ENCODE data around the gene STAG3. TPM values are rescaled to one million over a fixed set of nuclear protein-coding genes. Genes with fewer than 3 reads are reported as not detected.
A peak's percentile ranks its signal among the peaks of the same experiment; 100 is the strongest.
"Not testable (repeated sequence)": the region's sequence is repeated elsewhere in the genome, so short reads cannot be mapped to it uniquely, and the experiment has no call there.

Gene STAG3, protein sequence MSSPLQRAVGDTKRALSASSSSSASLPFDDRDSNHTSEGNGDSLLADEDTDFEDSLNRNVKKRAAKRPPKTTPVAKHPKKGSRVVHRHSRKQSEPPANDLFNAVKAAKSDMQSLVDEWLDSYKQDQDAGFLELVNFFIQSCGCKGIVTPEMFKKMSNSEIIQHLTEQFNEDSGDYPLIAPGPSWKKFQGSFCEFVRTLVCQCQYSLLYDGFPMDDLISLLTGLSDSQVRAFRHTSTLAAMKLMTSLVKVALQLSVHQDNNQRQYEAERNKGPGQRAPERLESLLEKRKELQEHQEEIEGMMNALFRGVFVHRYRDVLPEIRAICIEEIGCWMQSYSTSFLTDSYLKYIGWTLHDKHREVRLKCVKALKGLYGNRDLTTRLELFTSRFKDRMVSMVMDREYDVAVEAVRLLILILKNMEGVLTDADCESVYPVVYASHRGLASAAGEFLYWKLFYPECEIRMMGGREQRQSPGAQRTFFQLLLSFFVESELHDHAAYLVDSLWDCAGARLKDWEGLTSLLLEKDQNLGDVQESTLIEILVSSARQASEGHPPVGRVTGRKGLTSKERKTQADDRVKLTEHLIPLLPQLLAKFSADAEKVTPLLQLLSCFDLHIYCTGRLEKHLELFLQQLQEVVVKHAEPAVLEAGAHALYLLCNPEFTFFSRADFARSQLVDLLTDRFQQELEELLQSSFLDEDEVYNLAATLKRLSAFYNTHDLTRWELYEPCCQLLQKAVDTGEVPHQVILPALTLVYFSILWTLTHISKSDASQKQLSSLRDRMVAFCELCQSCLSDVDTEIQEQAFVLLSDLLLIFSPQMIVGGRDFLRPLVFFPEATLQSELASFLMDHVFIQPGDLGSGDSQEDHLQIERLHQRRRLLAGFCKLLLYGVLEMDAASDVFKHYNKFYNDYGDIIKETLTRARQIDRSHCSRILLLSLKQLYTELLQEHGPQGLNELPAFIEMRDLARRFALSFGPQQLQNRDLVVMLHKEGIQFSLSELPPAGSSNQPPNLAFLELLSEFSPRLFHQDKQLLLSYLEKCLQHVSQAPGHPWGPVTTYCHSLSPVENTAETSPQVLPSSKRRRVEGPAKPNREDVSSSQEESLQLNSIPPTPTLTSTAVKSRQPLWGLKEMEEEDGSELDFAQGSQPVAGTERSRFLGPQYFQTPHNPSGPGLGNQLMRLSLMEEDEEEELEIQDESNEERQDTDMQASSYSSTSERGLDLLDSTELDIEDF
- total RNA-seq: 3.6 TPM

DNA sequence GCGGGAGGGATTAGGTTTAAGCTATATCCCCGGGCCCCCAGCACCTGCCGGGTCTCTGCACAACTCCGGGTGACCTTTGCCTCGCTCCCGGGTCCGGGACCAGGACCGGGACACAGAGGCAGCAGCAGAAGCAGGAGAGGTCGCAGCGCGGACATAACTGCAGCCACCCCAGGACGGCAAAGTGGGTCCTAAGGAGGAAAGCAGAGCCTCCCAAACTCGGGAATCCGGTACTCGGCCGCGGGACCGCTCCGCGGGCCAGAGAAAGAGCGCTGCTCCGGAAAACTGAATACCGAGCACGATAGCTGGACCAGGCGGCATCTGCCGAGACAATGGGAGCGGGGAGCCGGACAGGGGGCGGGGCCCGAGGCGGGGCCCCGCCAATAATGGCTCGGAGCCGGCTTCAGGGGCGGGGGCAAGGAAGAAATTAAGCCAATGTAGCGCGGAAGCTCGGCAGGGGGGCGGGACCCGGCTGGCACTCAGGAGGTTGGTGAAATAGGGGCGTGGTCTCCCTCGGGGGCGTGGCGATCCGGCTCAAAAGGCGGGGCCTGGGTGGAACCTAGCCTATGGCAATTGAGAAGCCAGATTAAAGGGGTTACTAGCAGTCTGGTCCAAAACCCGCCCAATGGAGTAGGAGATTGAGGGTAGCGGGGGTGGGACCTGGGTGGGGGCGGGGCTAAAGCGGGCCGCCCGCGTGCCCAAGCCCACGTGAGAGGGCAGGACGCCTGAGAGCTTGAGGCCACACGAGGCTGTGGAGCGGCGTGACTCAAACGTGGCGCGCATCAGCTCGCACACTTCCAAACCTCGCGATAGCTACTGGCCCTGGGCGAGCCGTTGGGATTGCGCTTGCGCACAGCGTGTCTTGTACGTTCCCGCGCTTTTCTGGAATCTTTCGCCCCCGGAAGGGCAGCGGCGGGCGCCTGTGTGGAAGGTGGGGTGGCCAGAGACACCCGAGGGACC, at the start of gene STAG3, which contains the start of gene GPC2:
Gene STAG3 (plus strand): TSS at position 874 of the 957 bp plus-strand sequence. CDS start 2,639 bp downstream, outside the sequence.
Gene GPC2 (minus strand): TSS at position 337 of the 957 bp plus-strand sequence. CDS start 182 bp downstream, at position 155.
- peak; percentile 97 for DNase-seq (ENCODE audit: low spot score)

DNA sequence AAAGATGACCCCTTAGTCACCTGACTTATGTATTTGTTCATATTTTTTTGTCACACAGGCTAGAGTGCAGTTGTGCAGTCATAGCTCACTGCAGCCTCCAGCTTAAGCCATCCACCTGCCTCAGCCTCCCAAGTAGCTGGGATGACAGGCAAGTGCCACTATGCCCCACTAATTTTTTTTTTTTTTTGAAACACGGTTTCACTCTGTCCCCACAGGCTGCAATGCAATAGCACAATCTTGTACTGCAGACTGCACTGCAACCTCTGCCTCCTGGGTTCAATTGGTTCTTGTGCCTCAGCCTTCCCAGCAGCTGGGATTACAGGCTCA, 49.1 kb upstream of the STAG3 start:
- DNase-seq (ENCODE audit: low spot score): no peak

DNA sequence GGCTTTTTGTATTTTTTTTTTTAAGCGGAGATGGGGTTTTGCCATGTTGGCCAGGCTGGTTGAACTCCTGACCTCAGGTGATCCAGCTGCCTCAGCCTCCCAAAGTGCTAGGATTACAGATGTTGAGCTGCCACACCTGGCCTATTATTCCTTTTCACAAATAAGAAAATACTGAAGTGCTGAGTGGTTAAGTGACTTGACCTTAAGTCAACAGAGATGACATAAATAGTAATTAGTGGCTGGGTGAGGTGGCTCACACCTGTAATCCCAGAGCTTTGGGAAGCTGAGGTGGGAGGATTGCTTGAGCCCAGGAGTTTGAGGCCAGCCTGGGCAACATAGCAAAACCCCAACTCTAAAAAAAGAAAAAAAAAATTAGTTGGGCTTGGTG, 47.5 kb upstream of the STAG3 start:
- DNase-seq (ENCODE audit: low spot score): not testable (repeated sequence)

DNA sequence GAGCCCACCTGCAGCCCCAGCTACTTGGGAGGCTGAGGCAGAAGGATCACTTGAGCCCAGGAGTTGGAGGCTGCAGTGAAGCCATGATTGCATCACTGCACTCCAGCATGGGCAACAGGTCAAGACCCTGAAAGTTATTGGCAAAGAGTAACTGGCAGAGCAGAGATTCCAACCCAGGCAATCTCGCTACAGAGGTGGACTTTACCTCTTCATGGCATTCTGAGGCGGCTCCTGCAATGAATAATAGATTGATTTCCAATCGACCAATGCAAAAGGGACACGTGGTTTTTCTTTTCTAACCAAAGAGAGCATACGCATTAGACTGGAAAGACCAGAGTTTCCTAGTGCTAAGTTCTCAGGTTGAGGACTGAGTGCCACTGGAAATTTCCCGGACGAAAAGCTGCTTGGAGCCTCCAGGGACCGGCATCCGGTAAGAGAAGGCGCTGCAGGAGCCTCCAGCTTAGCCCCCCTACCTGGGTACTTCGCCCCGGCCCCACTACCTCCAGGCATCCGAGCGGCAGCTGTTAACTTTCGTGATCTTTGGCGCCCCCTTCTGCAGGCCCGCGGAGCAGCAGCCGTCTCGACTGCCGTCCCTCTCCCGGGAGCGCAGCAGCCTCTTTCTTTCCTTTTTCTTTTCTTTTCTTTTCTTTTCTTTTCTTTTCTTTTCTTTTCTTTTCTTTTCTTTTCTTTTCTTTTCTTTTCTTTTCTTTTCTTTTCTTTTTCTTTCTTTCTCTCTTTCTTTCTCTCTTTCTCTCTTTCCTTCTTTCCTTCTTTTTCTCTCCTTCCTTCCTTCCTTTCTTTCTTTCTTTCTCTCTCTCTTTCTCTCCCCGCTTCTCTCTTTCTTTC, 46.9 kb upstream of the STAG3 start:
- DNase-seq (ENCODE audit: low spot score): peak; percentile 90

DNA sequence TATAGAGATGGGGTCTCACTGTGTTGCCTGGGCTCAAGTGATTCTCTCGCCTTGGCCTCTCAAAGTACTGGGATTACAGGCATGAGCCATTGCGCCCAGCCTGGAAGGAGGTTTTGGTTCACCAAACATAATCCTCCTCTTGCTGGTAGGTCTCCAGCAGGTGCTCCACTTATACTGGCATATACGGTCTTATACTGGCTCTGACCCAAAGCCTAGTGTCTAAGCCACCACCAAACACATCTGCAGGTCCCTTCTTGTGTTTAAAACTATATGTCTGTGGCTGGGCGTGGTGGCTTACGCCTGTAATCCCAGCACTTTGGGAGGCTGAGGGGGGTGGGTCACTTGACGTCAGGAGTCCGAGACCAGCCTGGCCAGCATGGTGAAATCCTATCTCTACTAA, 45.6 kb upstream of the STAG3 start:
- no peak for DNase-seq (ENCODE audit: low spot score)

DNA sequence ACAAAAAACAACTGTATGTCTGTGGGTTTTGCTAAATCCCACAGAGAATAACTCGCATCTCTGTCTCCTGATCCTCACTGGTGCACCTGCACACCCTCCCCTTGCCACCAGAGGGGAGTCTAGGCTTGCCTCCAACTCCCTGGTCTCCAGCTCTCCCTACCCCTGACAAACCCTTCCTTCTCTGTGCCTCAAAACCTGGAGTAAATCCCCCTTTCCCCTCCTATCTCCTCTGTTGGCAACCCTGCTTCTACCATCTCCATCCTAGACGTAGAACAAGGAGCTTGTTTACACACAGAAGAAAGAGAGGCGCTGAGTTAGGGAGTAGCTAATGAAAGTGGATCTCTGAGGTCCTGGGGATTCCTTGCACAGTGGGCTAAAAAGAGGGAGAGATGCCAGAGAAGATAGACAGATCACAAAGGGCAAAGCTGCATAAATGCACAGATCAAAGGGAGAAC, 45.0 kb upstream of the STAG3 start:
- peak; percentile 68 for DNase-seq (ENCODE audit: low spot score)

DNA sequence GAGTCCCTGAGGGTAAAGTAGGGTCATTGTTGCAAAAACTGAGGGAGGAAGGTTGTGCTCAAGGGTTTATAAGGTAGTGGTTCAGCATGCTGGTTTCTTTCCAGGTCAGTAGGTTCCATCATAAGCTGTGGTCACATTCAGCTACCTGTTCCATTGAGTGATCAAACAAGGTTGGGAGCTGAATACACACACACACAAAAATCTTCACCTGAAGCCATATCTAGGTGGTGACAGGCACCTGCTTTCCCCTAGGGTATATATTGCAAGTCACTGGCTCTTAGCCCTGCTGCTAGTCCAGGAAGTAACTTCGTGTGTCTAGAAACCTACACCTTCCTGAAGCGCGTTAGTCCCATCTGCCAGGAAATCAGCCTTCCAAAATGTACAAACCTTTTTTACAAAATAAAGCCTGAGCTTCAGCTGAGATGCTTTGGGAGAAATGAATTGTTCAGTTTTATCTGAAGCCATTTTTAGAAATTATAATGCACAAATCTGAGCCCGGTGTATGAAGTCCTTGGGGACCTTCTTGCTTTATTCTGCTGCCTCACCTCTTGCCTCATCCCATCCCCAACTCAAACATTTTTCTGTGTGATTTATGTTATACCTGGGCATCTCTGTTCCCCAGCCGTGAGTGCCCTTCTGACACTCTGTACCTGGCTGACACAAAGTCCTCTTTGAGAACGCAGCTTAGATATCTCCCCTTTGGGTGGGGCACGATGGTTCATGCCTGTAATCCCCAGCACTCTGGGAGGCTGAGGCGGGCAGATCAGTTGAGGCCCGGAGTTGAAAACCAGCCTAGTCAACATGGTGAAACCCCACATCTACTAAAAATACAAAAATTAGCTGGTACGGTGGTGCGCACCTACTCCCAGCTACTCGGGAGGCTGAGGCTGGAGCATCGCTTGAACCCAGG, 39.6 kb upstream of the STAG3 start:
- DNase-seq (ENCODE audit: low spot score): no peak

DNA sequence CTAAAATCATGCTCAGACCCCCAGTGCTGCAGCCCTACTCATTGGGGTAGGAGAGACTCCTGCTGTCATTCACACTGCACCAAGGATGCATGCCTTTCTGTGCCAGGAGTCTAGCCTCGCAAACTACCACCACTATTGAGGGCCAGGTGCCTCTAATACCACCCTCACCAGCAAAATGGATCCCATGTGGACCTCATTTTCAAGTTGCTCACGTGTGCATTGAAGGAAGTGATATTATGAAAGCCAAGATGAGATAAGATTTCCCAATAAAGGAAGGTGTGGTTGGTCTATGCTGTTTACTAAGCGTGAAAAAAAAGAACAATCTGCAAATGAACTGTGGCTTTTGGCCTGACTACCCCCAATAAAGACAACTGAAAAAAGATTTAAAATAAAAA, 36.2 kb upstream of the STAG3 start:
- no peak for DNase-seq (ENCODE audit: low spot score)

DNA sequence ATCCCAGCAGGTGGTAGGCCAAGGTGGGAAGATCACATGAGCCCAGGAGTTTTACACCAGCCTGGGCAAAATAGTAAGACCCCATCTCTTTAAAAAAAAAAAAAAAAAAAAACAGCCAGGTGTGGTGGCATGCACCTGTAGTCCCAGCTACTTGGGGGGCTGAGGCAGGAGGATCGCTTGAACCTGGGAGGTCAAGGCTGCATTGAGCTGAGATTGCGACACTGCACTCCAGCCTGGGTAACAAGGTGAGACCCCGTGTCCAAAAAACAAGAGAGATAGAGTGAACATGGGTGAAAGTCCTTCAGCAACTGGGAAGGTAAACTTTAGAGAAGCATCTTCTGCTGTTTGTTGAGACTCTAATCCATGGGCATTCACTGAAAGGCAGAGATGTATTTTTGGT, 35.3 kb upstream of the STAG3 start:
- DNase-seq (ENCODE audit: low spot score): no peak

DNA sequence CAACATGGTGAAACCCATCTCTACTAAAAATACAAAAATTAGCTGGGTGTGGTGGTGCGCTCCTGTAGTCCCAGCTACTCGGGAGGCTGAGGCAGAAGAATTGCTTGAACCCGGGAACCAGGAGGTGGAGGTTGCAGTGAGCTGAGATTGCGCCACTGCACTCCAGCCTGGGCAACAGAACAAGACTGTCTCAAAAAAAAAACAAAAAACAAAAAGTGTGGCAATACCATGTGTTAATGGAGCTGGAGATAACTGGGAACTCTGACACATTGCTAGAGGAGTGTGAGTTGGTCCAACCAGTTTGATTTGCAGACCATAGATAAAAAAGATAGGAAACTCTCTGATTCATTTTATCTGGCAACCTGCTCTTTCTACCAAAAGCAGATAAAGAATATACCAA, 31.4 kb upstream of the STAG3 start:
- not testable (repeated sequence) for DNase-seq (ENCODE audit: low spot score)

DNA sequence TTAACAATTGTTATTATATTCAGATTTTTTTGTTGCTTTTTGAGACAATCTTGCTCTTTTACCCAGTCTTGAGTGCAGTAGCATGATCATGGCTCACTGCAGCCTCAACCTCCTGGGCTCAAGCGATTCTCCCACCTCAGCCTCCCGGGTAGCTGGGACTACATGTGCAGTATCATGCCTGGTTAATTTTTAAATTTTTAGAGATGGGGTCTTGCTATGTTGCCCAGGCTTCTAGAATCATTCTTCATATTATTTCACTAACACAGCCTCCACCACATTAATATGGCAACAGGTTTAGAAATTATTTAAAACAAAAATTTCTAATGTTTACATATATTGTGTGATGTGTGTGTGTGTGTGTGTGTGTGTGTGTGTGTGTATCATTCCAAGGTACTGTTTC, 30.4 kb upstream of the STAG3 start:
- DNase-seq (ENCODE audit: low spot score): no peak

DNA sequence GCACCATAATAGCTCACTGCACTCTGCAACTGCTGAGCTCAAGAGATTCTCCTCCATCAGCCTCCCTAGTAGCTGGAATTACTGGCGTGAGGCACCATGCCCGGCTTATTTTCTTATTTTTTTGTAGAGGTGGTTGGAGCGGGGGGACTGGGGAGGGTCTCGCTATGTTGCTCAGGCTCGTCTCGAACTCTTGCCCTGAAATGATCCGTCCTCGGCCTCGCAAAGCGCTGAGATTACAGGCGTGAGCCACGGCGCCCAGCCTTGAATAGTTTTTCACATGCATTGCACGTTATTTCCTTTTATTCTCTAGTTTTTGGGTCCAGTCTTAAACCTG, 29.5 kb upstream of the STAG3 start:
- DNase-seq (ENCODE audit: low spot score): no peak

DNA sequence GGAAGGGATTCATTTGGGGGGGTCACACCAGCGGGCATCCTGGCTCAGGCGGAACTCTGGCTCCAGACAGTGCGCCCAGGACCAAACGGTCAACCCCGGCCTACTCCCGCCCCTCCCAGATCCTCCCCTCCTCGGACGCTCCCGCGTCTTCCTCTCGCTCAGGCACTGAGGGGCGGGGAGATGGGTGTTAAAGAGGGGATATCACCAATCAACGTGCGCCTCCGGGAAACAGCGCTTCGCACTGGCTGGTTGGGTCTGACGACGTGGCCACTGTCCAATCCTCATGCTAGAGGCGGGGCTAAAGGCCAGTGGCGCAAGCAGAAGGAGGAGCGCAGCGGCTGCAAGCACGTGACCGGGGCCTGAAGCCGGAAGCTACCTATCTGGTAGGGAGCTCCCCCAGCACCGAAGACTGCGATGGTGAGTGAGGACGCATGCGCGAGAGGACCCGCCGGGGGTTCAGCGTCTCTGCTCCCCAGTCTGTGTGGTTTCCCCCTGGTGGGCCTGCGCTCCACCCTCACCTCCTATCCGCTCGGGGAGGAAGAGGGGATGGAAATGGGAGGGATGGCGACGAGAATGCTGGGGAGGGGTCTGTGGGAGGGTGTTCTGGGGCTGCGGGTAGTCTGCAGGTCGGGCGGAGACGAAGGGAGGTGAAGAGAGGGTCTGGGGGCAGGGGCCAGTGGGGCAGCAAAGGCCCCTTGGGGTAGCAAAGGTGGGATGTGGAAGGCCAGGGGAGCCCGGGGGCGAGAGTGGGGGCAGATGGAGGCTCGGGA, 29.0 kb upstream of the STAG3 start, which contains the start of gene LAMTOR4:
Gene LAMTOR4 (plus strand): TSS at position 360 of the 770 bp plus-strand sequence. CDS start 55 bp downstream, at position 415.
- peak; percentile 99 for DNase-seq (ENCODE audit: low spot score)

DNA sequence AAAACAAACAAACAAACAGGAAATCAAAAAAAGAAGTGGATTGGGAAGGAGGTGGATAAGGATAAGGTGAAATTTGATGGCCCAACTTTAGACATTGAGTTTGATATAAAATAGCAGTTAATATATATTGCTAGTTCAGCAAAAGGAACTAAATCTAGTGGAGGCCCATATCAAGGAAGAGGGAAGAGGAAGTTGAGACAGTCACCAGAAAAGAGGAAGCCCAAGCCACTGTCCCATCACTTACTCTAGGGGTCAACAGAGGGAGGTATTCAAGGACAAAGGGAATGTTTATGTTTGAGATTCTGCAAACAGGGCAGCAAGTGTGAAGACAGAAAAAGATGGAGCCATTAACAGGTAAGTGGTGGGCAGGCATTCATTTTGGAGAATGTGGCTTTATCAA, 25.3 kb upstream of the STAG3 start:
- DNase-seq (ENCODE audit: low spot score): no peak

DNA sequence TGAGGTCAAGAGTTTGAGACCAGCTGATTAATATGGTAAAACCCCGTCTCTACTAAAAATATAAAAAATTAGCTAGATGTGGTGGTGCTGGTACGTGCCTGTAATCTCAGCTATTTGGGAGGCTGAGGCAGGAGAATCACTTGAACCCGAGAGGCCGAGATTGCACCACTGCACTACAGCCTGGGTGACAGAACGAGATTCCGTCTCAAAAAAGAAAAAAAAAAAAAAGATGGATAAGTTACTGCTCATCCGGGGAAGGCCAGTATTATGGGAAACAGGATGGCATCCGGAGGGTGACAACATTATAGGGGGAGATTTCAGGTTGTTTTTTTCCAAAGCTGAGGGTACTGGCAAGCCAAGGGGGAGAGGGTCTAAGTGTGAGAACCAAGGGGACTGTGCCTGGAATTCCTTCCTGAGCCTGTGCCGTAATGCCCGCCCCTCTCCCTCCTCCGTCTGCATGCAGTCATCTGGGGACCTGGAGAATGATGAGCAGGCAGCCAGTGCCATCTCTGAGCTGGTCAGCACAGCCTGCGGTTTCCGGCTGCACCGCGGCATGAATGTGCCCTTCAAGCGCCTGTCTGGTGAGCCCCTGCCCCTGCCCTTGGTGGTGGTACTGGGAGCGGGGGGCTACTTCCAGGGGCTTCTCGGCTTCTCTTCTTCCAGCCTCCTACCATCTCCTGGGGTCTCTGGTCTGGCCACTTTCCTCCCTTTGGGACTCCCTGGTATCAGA, 24.6 kb upstream of the STAG3 start:
- no peak for DNase-seq (ENCODE audit: low spot score)

DNA sequence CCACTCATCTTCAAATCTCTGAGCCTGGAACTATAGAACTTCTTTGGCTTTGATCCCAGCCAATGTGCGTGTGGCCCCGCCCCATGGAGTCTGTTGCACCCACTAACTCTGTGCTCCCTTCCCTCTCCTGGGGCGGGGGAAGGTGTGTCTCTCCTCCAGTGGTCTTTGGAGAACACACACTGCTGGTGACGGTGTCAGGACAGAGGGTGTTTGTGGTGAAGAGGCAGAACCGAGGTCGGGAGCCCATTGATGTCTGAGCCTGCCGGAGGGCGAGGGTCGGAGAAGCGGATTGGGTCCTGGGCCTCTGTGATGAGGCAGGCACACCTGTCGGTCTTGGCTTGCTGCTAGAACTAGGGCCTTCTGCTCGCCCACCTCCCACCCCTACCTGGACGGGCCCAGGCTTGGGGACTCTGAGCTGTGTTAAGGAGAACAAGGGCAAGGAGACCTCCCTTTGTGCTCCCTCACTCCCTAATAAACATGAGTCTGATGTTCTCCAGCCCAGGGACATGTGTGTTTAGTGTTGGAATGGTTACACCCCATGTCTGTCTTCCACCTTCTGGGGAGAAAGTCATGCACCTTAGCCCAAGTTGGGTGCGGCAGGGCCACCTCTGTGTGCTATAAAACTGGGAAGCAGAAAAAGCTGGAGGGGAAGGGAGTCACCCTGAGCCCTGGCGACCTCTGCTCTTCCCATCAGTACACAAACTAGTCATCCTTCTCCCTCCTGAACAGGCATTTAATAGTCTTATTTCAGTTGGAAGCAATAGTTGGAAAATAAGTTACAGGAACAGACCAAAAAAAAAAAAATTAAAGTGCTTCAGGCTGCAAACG, 23.8 kb upstream of the STAG3 start:
- DNase-seq (ENCODE audit: low spot score): no peak
